GM19240 (cell line): ENCODE data around the gene RORB.
"Not testable (repeated sequence)": the region's sequence is repeated elsewhere in the genome, so short reads cannot be mapped to it uniquely, and the experiment has no call there.

ENCODE experiments used
- DNase-seq: peaks from one replicate; pipeline ENCODE4 v3.0.0; 2011; ENCODE audit warnings: low spot score; ENCODE audit not compliant: insufficient read length

Gene RORB

DNA sequence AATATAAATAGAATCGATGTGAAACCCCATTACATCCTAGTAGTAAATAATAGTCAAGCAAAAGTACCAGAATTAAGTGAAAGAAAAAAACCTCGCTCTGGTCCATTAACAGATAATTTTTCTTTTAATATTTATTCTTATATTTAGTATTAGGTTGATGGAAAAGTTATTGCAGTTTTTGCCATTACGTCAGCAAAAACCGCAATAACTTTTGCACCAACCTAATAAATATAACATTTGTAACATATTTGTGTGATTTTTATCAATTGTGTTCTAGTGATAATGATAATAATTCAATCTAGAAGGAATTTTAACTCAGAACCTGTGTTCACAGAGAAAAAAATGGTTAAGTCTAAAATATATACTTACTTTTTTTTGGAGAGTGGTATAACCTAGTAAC is 16.1 kb downstream of the RORB start:
- no peak for DNase-seq

DNA sequence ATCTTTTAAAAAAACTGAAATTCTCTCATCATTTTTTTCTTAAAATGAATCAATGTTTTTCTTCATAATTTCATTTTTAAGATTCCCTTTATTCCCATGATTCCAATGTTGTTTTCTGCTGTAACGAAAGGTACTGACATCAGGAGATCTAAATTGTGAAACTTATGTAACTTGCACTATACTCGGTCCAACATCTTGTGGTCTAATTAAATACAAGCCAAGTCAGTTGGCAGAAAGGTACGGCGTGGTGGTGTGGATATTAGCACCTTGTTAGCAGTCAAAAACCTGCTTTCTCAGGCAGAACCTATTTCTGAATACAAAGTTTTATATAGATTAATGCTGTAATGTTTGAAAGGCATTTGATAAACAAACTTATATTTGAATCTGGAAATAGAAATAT is 20.1 kb downstream of the RORB start:
- DNase-seq = no peak

GRCh38 chr9:74519419-74519818 is 22.3 kb downstream of the RORB start:
- no peak for DNase-seq

DNA sequence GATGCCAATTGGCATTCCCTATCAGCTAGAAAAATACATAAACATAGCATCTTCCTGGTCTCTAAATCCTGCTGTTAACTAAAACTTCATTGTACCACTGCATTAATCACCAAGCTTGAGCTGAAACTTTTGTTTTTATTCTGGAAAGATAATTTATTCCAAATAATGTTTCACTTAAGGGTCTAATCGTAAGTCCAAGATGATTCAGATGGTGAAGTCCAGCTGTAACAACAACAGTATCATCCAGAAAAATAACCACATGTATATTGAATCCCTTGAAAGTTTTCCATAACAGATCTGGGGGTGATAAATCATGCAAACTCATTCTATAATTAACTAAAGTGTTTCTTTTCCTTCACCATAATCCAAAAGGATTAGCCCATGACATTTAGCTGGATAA is 23.9 kb downstream of the RORB start:
- no peak for DNase-seq

- no peak for DNase-seq
Observed at GRCh38 chr9:74524289-74524688, 27.2 kb downstream of the RORB start.

GRCh38 chr9:74526215-74526614 is 29.1 kb downstream of the RORB start:
- no peak for DNase-seq

DNA sequence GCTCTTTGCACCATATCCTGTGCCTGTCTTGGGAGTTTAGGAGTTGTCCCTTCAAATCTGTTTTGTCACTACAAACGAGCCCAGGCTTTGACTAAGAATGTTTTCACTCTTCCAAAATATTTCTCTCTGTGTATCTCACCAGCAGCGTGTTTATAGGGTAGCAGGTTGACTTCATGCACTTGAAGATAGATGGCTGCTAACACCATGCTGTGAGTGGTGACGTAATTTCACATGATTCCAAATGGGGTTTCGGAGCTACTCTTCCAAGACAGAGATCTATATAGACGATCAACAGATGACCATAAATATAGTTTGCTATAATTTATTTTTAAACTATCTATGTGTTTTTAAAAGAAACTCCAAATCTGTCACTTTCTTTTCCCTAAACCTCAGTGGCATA is 30.6 kb downstream of the RORB start:
- DNase-seq = no peak

GRCh38 chr9:74528207-74528606 is 31.1 kb downstream of the RORB start:
- no peak for DNase-seq

- not testable (repeated sequence) for DNase-seq
Observed at GRCh38 chr9:74530458-74530857, 33.3 kb downstream of the RORB start.

DNA sequence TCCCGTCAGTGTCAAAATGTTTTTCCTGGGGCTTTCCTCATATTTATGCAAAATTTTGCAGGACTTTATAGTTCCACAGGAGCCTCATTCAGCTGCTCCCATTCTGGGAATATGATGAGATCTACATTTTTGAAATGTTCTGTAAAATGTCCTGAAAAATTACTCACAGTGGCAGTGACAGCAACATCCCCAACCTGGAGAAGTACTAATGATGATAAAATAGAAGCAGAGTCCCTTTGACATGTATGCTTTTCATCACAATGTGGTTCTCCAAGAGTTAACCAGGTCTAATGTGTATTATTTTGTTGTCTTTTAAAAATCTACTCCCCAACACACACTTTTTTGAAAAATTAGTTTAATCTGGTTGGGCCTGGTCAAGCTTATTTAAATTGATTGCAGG is 36.1 kb downstream of the RORB start:
- no peak for DNase-seq

- DNase-seq = no peak
Observed at GRCh38 chr9:74534841-74535240, 37.7 kb downstream of the RORB start.

- no peak for DNase-seq
Observed at GRCh38 chr9:74543145-74543544, 46.0 kb downstream of the RORB start.

DNA sequence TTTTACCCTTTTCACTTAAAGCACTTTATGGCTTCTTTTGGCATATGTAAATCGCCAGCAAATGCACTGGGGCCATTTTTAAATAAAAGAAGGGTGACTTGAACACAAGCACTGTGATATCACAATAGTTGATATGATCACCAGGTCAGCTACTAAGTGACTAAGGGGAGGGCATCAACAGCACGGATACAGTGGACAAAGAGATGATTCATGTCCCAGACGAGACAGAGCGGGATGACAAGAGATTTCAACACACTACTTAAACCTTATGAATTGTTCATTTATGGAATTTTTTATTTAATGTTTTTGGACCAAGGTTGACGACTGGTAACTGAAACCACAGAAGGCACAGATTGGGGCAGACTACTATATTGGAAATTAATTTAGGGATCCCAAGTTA is 54.1 kb downstream of the RORB start:
- no peak for DNase-seq

DNA sequence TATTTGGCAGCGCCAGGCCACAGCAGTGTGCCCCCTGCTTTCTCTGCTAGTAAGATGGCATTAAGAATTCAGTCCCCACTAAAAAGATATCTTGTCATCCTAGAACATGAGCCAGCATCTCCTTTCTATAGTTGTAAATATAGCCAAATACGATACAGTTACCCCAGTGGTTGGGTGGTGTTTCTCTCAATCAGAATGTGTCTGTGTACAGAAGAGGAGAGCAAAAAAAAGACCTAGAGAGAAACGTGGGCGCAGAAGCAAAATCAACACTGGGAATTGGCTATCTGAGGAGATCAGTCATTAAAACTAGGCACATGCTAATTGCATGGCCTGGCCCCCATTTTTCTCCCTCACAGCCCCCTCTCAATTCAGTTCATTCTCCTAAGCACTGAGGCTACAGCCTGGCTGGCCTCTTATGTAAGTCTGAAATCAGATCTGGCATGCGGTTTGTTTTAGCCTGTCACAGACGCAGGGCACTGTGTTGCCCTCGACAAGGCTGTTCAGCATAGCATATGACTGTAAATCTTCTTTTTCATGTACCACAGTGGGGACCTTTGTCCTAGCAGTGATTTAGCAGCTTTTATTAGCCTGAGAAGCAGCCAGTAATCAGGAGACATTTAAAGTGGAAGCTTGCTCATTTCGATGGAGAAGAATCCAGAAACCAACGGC is 57.8 kb downstream of the RORB start:
- no peak for DNase-seq

DNA sequence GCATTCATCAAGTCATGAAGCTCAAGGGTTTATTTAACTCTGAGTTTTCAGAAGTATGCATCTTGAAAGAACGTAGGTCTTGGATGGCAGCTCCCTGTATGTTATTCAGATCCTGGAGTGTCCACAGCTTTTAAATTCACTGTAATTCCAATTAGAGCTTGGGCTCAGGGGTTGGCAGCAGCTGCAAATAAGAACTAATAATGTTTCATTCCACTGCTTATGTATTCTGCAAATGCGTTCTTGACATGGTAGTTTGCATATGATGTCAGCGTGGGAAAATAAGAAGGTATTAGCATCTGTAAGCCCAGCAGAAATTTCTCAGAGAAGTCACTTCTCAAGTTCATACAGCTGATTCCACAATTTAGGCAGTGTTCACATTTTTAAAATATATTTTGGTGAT is 58.4 kb downstream of the RORB start:
- no peak for DNase-seq

- no peak for DNase-seq
Observed at GRCh38 chr9:74556685-74557084, 59.5 kb downstream of the RORB start.

GRCh38 chr9:74557571-74557970 is 60.4 kb downstream of the RORB start:
- no peak for DNase-seq

- no peak for DNase-seq
Observed at GRCh38 chr9:74562611-74563010, 65.5 kb downstream of the RORB start.

GRCh38 chr9:74570879-74571512 is 73.9 kb downstream of the RORB start:
- no peak for DNase-seq

DNA sequence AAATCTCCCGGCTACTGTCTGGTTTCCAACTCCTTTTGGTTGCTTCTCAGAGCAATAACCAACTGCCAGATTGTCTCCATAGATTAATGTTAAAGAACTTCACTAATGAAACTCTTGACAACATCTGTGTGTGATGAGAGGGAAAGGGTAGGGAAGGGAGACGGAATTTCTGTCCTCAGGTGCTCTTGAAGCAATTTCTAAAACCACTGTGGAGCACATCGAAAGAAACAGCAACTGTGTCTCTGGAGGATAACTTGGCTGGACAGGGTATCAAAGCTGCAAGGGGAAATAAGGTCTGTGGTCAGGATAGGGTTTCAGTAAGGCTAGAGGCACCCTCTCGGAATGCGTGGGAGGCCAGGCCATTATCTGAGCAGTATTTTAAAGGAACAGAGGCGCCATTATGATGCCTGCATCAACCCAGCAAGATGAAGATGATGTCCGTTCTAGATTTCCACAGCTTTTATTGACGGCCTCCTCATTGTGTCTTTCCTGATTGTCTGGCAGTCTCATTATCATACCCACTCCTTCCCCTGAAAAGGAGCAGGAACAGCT is 76.6 kb downstream of the RORB start:
- no peak for DNase-seq

GRCh38 chr9:74576176-74576575 is 79.0 kb downstream of the RORB start:
- DNase-seq = no peak

DNA sequence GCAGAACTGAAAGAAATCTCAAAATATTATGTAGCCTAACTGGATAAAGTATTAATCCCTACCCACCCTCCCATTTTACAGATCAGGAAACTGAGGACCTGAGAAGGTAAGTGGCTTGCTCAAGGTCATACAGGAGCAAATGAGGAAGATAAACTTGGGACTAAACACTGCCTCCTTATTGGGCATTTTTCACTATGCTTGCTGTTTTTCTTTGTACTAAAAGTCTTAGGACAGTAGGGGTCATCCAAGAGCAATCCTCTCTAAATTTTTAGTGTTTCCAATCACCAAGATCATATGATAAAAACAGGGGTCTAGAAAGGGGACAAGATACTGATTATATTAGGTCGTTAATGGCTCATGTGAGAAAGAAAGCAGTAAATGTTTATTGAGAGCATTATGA is 80.8 kb downstream of the RORB start:
- no peak for DNase-seq

GRCh38 chr9:74589576-74589975 is 92.4 kb downstream of the RORB start:
- no peak for DNase-seq
